Astrocyte (in vitro differentiated cells and primary cell): ENCODE measurements around the gene ARAP1.

Experiments
- CTCF ChIP-seq: IDR thresholded peaks from 2 replicates; pipeline ENCODE4 v1.5.1; 2011; ENCODE audit warnings: low read depth, mild to moderate bottlenecking, inconsistent platforms, low read length, moderate library complexity; ENCODE audit not compliant: insufficient read depth
- EZH2 ChIP-seq: IDR thresholded peaks from 2 replicates; pipeline ENCODE4 v1.6.1; 2012; ENCODE audit warnings: mild to moderate bottlenecking, low read length, inconsistent platforms; ENCODE audit not compliant: insufficient read depth

DNA sequence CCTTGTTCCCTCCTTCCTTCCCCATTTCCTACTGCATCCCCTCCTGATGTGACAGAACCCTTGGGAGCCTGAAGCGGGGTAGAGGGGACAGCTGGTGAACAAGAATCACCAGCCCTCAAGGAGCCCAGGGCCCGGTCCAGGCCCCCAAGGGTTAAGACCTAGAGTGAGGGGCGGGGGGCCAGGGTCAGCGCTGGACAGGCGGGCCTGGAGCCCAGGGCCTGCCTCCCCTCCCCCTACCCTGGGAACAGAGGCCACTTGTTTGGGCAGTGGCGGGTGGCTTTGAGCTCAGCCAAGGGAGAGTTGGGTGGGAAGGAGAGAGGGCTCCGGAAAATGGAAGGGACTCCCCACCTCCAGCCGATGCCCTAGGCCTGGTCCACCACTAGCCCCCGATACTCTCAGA is 2.1 kb downstream of the ARAP1 start:
- TF ChIP-seq CTCF (no peak), EZH2 (no peak)
